NK-92 treated with Interleukin-12 subunit alpha and Interleukin-12 subunit beta, amount 100 ng/mL, for 24 hours (cell line): ENCODE measurements around the gene SLC13A5.
"Not testable (repeated sequence)": the region's sequence is repeated elsewhere in the genome, so short reads cannot be mapped to it uniquely, and the experiment has no call there.

Source experiments
- DNase-seq: peaks from one replicate; lab custom pipeline; 2025; lab: John Stamatoyannopoulos, UW

Gene SLC13A5

GRCh38 chr17:6711081-6711674 lies 2.0 kb downstream of the SLC13A5 start:
- no peak for DNase-seq

GRCh38 chr17:6710317-6710716 lies 2.9 kb downstream of the SLC13A5 start:
- DNase-seq: no peak

DNA sequence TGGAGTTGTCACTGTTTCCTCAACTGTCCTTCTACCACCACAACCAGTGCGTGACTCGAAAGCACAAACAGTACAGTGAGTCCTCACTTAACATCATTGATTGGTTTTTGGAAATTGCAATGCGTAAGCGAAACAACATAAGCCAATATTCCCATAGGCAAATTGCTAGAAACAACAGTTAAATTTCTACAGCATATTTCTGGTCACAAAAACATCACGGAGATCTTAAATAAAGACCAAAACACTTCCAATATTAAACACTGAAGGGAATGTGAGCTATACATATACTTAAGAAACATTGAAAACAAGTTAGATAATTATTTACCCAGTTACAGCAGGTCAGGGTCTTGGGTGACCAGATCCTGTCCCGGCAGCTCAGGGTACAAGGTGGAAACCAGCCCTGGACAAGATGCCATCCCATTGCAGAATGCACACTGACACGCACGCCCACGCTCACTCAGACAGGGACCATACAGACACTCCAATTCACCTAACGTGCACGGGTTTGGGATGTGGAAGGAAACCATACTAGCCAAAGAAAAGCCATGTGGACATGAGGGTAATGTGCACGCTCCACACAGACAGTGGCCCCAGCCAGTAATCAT lies 4.7 kb downstream of the SLC13A5 start:
- no peak for DNase-seq

GRCh38 chr17:6706996-6707395 lies 6.2 kb downstream of the SLC13A5 start:
- DNase-seq: no peak

GRCh38 chr17:6706499-6706898 lies 6.7 kb downstream of the SLC13A5 start:
- DNase-seq: no peak

- DNase-seq: no peak
Observed at GRCh38 chr17:6704470-6705052, 8.6 kb downstream of the SLC13A5 start.

DNA sequence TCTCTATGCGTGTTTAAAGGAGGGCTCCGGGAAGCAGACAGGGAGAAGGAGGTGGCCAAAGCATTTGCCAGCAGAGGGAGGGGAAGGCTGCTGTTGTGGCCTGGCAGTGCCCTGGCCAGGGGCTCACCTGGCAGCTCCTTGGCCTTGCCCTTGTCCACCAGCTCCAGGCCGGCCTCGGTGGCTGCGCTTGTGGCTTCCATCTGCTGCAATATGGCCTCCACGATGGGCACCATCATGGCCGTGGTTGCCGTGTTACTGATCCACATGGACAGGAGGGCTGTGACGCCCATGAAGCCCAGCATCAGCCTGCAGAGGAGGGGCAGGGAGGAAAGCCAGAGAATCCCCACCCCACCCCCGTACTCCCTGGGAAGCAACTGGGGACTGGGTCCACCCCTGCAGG lies 9.4 kb downstream of the SLC13A5 start:
- DNase-seq: no peak

- DNase-seq: no peak
Observed at GRCh38 chr17:6702567-6703215, 10.5 kb downstream of the SLC13A5 start.

DNA sequence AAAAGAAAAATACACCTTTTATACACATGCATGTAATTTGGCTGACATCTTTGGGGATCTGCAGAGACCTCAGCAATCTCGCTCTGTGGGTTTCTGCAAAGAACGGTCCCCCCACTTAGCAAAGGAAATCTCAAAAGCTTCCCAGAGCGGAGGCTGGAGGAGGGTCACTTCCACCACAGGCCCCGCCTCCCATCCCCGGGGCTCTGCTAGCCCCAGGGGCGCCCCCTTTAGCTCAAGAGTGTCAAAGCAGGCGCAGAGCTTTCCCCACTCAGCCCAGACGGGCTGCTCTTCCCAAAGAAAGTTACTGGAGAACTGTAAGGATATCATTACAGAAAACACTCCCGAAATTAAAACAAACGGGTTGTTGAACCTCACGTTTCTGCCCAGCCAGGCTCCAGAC lies 11.4 kb downstream of the SLC13A5 start:
- DNase-seq: no peak

DNA sequence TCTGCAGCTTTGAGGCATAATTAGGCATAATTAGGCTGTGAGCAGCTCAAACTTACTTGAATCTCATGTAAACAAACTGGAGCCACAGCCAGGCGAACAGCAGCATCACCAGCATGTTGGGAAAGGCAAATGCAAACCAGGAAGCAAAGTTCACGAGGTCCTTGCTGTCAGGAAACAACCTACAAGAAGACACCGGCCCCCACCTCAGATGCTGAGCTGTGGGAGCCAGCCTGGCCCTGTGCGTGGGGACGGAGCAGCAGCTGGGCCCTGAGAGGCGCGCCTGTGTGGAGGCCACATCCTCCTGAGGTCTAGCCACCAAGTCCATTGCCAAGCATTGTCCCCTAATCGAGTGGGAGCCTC lies 12.2 kb downstream of the SLC13A5 start:
- DNase-seq: no peak

DNA sequence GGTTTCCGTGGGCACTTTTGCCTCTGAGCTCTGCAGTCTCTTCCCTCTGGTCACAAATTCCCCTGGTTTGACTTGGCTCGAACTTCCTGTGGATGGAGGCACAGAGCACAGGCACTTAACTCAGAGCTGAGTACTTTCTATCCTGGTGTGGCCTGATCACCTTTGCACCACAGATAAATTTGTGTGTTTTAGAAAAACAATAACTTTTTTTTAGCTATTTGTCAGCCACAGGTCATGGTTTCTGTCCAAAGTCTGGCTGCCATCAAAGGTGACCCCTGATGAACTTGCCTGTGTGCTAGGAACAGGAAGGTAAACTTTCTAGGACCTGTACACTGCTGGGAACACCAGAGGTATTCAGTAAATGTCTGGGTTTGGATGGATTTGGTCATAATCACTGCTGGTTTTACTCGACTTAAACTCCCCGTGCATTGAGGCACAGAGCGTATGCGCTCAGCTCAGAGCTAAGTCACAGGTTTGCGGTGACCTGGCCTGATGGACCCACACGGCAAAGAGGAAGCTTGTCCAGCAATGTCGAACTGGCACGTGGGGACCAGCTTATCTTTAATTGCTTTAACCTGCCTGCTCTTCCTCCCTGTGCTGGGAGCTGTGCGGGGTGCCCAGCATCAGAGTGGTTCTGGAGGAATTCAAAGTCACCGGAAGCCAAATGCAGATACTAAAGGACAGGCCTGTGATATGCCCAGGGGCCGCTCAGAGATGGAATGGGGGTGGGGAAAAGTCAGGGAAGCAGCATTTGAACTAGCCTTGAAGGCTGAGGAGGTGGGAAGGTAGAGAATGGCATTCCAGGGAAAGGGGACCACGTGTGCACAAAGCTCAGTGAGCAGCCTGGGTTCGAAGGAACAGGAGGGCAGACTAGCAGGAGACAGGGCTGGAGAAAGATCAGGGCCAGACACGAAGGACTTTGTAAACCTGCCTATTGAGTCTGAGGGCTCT lies 12.9 kb downstream of the SLC13A5 start:
- no peak for DNase-seq

DNA sequence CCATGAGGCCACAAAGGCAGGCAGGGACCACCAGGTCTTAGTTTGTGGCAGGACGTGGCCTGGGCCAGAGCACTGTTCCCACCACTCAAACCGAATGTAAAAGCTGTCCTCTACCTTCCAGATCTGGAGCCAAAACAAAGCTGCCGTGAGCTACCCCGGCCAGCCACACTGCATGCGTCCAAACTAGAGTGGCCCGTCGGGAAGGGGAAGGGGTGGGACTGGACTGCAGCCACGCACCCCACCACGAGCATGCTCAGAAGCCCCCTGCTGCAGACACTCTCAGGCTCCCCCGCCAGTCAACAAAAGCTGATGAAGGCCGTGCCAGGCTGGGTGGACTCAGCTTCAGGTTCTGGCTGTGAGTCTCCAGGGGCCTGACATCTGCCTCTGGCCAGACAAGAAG lies 15.2 kb downstream of the SLC13A5 start:
- no peak for DNase-seq

GRCh38 chr17:6696906-6697305 lies 16.3 kb downstream of the SLC13A5 start:
- no peak for DNase-seq

- no peak for DNase-seq
Observed at GRCh38 chr17:6695565-6695964, 17.6 kb downstream of the SLC13A5 start.

GRCh38 chr17:6695051-6695450 lies 18.1 kb downstream of the SLC13A5 start:
- no peak for DNase-seq

- not testable (repeated sequence) for DNase-seq
Observed at GRCh38 chr17:6691958-6692357, 21.2 kb downstream of the SLC13A5 start.

- DNase-seq: no peak
Observed at GRCh38 chr17:6691546-6691945, 21.6 kb downstream of the SLC13A5 start.

DNA sequence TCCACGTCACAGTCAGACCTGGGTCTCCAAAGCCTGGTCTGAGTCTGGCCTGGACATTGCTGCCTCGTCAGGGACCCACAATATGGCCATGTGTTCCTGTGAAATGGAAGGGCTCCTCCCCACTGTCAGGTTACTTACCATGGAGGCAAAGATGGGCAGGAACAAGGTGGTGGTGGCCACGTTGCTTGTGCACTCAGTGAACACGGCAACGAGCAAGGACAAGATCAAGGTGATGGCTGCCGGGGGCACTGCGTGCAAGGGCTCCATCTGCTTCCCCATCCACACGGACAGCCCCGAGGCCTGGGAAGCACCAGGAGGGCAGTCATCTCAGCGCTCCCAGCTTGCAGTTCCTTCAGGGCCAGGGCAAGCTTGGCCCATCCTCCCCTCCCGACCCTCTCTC lies 22.5 kb downstream of the SLC13A5 start:
- no peak for DNase-seq

DNA sequence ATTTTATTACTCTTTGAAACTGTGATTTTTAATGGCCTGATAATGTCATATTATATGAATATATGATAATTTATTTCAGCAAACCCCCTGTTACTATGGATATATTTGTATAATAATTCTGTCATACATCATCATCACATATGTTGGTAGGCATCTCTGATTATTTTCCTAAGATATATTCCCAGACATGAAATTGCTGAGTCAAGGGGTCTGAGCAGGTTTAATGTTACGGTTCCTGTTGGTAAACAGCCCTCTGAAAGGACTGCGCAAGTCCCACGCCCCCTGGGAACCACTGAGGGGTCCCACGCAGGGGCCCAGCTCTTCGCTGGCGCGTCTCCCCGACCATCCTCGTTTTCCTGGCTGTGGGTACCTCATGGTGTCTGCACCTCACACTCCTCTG lies 24.2 kb downstream of the SLC13A5 start:
- DNase-seq: no peak

GRCh38 chr17:6686026-6686425 lies 27.1 kb downstream of the SLC13A5 start:
- DNase-seq: no peak

GRCh38 chr17:6684881-6685767 lies 28.0 kb downstream of the SLC13A5 start:
- no peak for DNase-seq
